C4-2B (cell line): Measurements from ENCODE around the gene KRTAP12-1.

Experiments
- CTCF ChIP-seq: fragments of 450-650 bp; conservative IDR thresholded peaks from 2 replicates; pipeline ENCODE4 v1.5.1; 2017; ENCODE audit warnings: mild to moderate bottlenecking
- ZFX ChIP-seq: fragments of 450-650 bp; IDR thresholded peaks from 2 replicates; pipeline ENCODE4 v1.6.1; 2017

GRCh38 chr21:44710756-44711326 is 28.9 kb upstream of the KRTAP12-1 start:
- no peak for TF ChIP-seq CTCF
- TF ChIP-seq ZFX: no peak
